Body of pancreas (tissue), 4 donors: ENCODE data around the gene POU2AF1.

ENCODE experiments used
- CTCF ChIP-seq, 7 experiments: fragments of 450-650 bp in 4 of 7; fragments of 200-600 bp in 3 of 7; sonication (generic) in 3 of 7; IDR thresholded peaks; one replicate each; pipeline ENCODE4 v1.5.1; 2016 to 2019; ENCODE audit warnings: antibody characterized with exemption in 7 of 7
- POLR2A ChIP-seq, 3 donors: fragments of 450-650 bp; IDR thresholded peaks; one replicate each; pipeline ENCODE4 v1.6.1; 2016; ENCODE audit warnings: antibody characterized with exemption in 3 of 3, mild to moderate bottlenecking in 2 of 3

- TF ChIP-seq CTCF (IDR thresholded peaks at IDR 0.05) (no peak), POLR2A (IDR thresholded peaks at IDR 0.05) (no peak)
Measured at GRCh38 chr11:111423250-111423615, 44.2 kb upstream of the POU2AF1 start.
